Measurements from ENCODE around the gene MCTP1. TPM values are rescaled to one million over a fixed set of nuclear protein-coding genes. Genes with fewer than 3 reads are reported as not detected.

Gene MCTP1
- total and polyA plus RNA-seq, 9 of the 15 experiments (the other 6 are each of a cell fraction or from before 2014, with no cell fraction given): 0.04 to 0.93 (median 0.06) TPM; not detected in 4

- FAIRE-seq: no peak
- Histone ChIP-seq H3K9me1 (ENCODE audit: control insufficient read depth, insufficient read depth, low read length) (no peaks in the 10 kb centered on the region), H3K4me2 (ENCODE audit: insufficient read depth, low read length) (no peak overlapping the region), H3K79me2 (ENCODE audit: control insufficient read depth, insufficient read depth, low read length) (no peaks in the 10 kb centered on the region), H3K4me3 (no peak overlapping the region), H3K9ac (ENCODE audit: insufficient read depth in 1 of 2, low read depth in 2 of 2, low read length in 2 of 2) (no peak overlapping the region), H3K4me1 (replicated peaks in 1 of 2; ENCODE audit: control insufficient read depth in 2 of 2, insufficient read depth in 2 of 2, low read length in 2 of 2) (no peaks in the 10 kb centered on the region), H4K20me1 (replicated peaks; ENCODE audit: control insufficient read depth, insufficient read depth, low read length) (no peaks in the 10 kb centered on the region), H3K36me3 (ENCODE audit: control insufficient read depth, insufficient read depth, low read length) (no peaks in the 10 kb centered on the region), H3K27ac (ENCODE audit: extremely low read depth, low read depth, low read length) (no peak overlapping the region), H3K27me3 (ENCODE audit: control insufficient read depth in 2 of 2, insufficient read depth in 2 of 2, low read length in 2 of 2) (no peaks in the 10 kb centered on the region), H2AFZ (ENCODE audit: low read depth, low read length) (no peak overlapping the region), H3K9me3 (replicated peaks; ENCODE audit: control insufficient read depth, insufficient read depth, low read depth, low read length) (no peaks in the 10 kb centered on the region)
- 0% methylated on average over 2 of the region's 2 CpGs for WGBS (ENCODE audit: insufficient coverage, low coverage, missing lambda C conversion rate)
- peak; percentile 59; the same call in 2 of the 3 replicates for ATAC-seq
- CTCF ChIA-PET (ENCODE audit: low intra/inter-chr PET ratio): no interaction called here
- DNase-seq (ENCODE audit: extremely low read depth in 1 of 4, low spot score in 3 of 4): peak; percentile 9 to 11 (median 10)
- POLR2A ChIA-PET: no interaction called here
- intact Hi-C loops (cut with micrococcal nuclease): no loop called here
- in situ Hi-C loops (cut with MboI): no loop called here
- BruUV-seq (replicated peaks): no TSS peak
- no peak for TF ChIP-seq SREBF2 (CRISPR knock-in tag; IDR thresholded peaks at IDR 0.05)
- TF ChIP-seq RB1 (IDR thresholded peaks at IDR 0.05; ENCODE audit: low read depth): no peak
- no peak for TF ChIP-seq CHCHD3 (CRISPR knock-in tag; IDR thresholded peaks at IDR 0.05)
- TF ChIP-seq L3MBTL2 (IDR thresholded peaks at IDR 0.05): no peak
- no peak for TF ChIP-seq BCL6 (CRISPR knock-in tag; IDR thresholded peaks at IDR 0.05)
- no peak for TF ChIP-seq ZNF282 (CRISPR knock-in tag; IDR thresholded peaks at IDR 0.05)
- TF ChIP-seq ZNF780A (CRISPR knock-in tag; IDR thresholded peaks at IDR 0.05): no peak
- no peak for TF ChIP-seq POLR2B (IDR thresholded peaks at IDR 0.05; ENCODE audit: low read depth, partially characterized antibody)
- TF ChIP-seq, protein P1, sequence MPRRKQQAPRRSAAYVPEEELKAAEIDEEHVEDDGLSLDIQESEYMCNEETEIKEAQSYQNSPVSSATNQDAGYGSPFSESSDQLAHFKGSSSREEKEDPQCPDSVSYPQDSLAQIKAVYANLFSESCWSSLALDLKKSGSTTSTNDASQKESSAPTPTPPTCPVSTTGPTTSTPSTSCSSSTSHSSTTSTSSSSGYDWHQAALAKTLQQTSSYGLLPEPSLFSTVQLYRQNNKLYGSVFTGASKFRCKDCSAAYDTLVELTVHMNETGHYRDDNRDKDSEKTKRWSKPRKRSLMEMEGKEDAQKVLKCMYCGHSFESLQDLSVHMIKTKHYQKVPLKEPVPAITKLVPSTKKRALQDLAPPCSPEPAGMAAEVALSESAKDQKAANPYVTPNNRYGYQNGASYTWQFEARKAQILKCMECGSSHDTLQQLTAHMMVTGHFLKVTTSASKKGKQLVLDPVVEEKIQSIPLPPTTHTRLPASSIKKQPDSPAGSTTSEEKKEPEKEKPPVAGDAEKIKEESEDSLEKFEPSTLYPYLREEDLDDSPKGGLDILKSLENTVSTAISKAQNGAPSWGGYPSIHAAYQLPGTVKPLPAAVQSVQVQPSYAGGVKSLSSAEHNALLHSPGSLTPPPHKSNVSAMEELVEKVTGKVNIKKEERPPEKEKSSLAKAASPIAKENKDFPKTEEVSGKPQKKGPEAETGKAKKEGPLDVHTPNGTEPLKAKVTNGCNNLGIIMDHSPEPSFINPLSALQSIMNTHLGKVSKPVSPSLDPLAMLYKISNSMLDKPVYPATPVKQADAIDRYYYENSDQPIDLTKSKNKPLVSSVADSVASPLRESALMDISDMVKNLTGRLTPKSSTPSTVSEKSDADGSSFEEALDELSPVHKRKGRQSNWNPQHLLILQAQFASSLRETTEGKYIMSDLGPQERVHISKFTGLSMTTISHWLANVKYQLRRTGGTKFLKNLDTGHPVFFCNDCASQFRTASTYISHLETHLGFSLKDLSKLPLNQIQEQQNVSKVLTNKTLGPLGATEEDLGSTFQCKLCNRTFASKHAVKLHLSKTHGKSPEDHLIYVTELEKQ (CRISPR knock-in tag; IDR thresholded peaks at IDR 0.05): no peak
- no peak for TF ChIP-seq COPS2 (conservative IDR thresholded peaks at IDR 0.05)
- TF ChIP-seq, protein P2, sequence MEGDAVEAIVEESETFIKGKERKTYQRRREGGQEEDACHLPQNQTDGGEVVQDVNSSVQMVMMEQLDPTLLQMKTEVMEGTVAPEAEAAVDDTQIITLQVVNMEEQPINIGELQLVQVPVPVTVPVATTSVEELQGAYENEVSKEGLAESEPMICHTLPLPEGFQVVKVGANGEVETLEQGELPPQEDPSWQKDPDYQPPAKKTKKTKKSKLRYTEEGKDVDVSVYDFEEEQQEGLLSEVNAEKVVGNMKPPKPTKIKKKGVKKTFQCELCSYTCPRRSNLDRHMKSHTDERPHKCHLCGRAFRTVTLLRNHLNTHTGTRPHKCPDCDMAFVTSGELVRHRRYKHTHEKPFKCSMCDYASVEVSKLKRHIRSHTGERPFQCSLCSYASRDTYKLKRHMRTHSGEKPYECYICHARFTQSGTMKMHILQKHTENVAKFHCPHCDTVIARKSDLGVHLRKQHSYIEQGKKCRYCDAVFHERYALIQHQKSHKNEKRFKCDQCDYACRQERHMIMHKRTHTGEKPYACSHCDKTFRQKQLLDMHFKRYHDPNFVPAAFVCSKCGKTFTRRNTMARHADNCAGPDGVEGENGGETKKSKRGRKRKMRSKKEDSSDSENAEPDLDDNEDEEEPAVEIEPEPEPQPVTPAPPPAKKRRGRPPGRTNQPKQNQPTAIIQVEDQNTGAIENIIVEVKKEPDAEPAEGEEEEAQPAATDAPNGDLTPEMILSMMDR (IDR thresholded peaks at IDR 0.05 in 2 of 3, conservative IDR thresholded peaks at IDR 0.05 in 1 of 3; ENCODE audit: insufficient read depth in 2 of 3, low read depth in 1 of 3, low read length in 3 of 3): peak; percentile 33 to 41 (median 39); a peak in 4 of 6 replicates
Observed at GRCh38 chr5:94830520-94830919, 454.4 kb downstream of the MCTP1 start.
